Glomerular visceral epithelial cell (primary cell): ENCODE data around the gene SFSWAP.

Source experiments
- DNase-seq: peaks from one replicate; pipeline ENCODE4 v3.0.0-alpha.2; 2016; ENCODE audit errors: extremely low spot score

The SFSWAP gene

GRCh38 chr12:131834798-131835615 is 124.1 kb downstream of the SFSWAP start:
- DNase-seq = no peak

- no peak for DNase-seq
Observed at GRCh38 chr12:131835616-131836171, 124.8 kb downstream of the SFSWAP start.

GRCh38 chr12:131836193-131836592 is 125.3 kb downstream of the SFSWAP start:
- no peak for DNase-seq

GRCh38 chr12:131836714-131837397 is 126.0 kb downstream of the SFSWAP start:
- no peak for DNase-seq

- no peak for DNase-seq
Observed at GRCh38 chr12:131840643-131841416, 129.9 kb downstream of the SFSWAP start.

- DNase-seq = no peak
Observed at GRCh38 chr12:131841547-131841946, 130.7 kb downstream of the SFSWAP start.

- no peak for DNase-seq
Observed at GRCh38 chr12:131842169-131842568, 131.3 kb downstream of the SFSWAP start.

- DNase-seq = no peak
Observed at GRCh38 chr12:131843527-131843926, 132.6 kb downstream of the SFSWAP start.

- DNase-seq = no peak
Observed at GRCh38 chr12:131844140-131844539, 133.2 kb downstream of the SFSWAP start.

GRCh38 chr12:131844656-131845055 is 133.8 kb downstream of the SFSWAP start:
- no peak for DNase-seq

- DNase-seq = no peak
Observed at GRCh38 chr12:131845121-131845520, 134.2 kb downstream of the SFSWAP start.

- no peak for DNase-seq
Observed at GRCh38 chr12:131847456-131847855, 136.6 kb downstream of the SFSWAP start.

GRCh38 chr12:131848753-131849152 is 137.9 kb downstream of the SFSWAP start:
- DNase-seq = no peak
